ENCODE measurements around the gene CACNG3. TPM values are rescaled to one million over a fixed set of nuclear protein-coding genes. Genes with fewer than 3 reads are reported as not detected.

The CACNG3 gene
- total RNA-seq, 2 donors from 2014 or later, result not detected

GRCh38 chr16:24409045-24409444 is 152.9 kb downstream of the CACNG3 start:
- no peaks in the 10 kb centered on the region for H3K9me3 Mint-ChIP-seq
- no peak overlapping the region for H3K27ac Mint-ChIP-seq
- H3K36me3 Mint-ChIP-seq, result no peaks in the 10 kb centered on the region
- ATAC-seq, result no peak
- no peak for DNase-seq (ENCODE audit: low spot score in 2 of 2)
